Naive thymus-derived CD4-positive, alpha-beta T cell (primary cell): ENCODE data around the gene HSD11B1L. TPM values are rescaled to one million over a fixed set of nuclear protein-coding genes. Genes with fewer than 3 reads are reported as not detected.
"Not testable (repeated sequence)": the region's sequence is repeated elsewhere in the genome, so short reads cannot be mapped to it uniquely, and the experiment has no call there.

Source experiments
- ATAC-seq: fragments of 150-1000 bp; cut with Tn5 transposase; 2 replicates; pipeline ENCODE4 v1.10.0; 2021; ENCODE audit warnings: mild to moderate bottlenecking, moderate library complexity
- CTCF ChIA-PET: fragments of 350-600 bp; sonication (Branson Sonifier 250); formaldehyde crosslinking; loops from one replicate; lab custom pipeline; 2021; ENCODE audit warnings: antibody characterized with exemption; lab: Charles Lee
- POLR2A ChIA-PET: fragments of 350-600 bp; sonication (Branson Sonifier 250); formaldehyde crosslinking; loops from one replicate; lab custom pipeline; 2021; ENCODE audit warnings: antibody characterized with exemption, inconsistent platforms; lab: Charles Lee
- DNase-seq, 9 donors: peaks; one replicate each; pipeline versions ENCODE4 v3.0.0 to v3.0.0-alpha.2; 2020 to 2022; ENCODE audit warnings: mixed read lengths in 1 of 9
- H3K27ac ChIP-seq: one replicate; pipeline ENCODE4 v1.7.0; 2013; ENCODE audit warnings: mild to moderate bottlenecking, low read depth, low read length, moderate library complexity
- H3K27me3 ChIP-seq, 2 donors: one replicate each; pipeline ENCODE4 v1.7.0; 2013; ENCODE audit warnings: low read length in 2 of 2, mild to moderate bottlenecking in 2 of 2, moderate library complexity in 2 of 2; ENCODE audit not compliant: control insufficient read depth in 2 of 2, insufficient read depth in 2 of 2
- H3K36me3 ChIP-seq, 3 experiments: 1 replicate in 2 of 3; 2 replicates in 1 of 3; pipeline ENCODE4 v1.7.0; 2013; ENCODE audit warnings: low read length in 3 of 3, mild to moderate bottlenecking in 3 of 3, moderate library complexity in 1 of 3; ENCODE audit not compliant: insufficient read depth in 3 of 3, control insufficient read depth in 2 of 3
- H3K4me1 ChIP-seq, 2 donors: one replicate each; pipeline ENCODE4 v1.7.0; 2013; ENCODE audit warnings: low read length in 2 of 2, mild to moderate bottlenecking in 2 of 2, moderate library complexity in 1 of 2; ENCODE audit not compliant: control insufficient read depth in 2 of 2, insufficient read depth in 2 of 2
- H3K4me3 ChIP-seq: 2 replicates; pipeline ENCODE4 v1.7.0; 2013; ENCODE audit warnings: mild to moderate bottlenecking, low read length
- H3K9me3 ChIP-seq, 3 experiments: 1 replicate in 2 of 3; 2 replicates in 1 of 3; pipeline ENCODE4 v1.7.0; 2013; ENCODE audit warnings: low read length in 3 of 3; ENCODE audit not compliant: control insufficient read depth in 2 of 3
- H3K27ac Mint-ChIP-seq, 9 donors: one replicate each; pipeline ENCODE4 v1.8.0; 2020 to 2022; ENCODE audit warnings: mixed read lengths in 9 of 9, mild to moderate bottlenecking in 8 of 9, moderate library complexity in 5 of 9, inconsistent platforms in 2 of 9
- H3K27me3 Mint-ChIP-seq, 5 donors: one replicate each; pipeline ENCODE4 v1.8.0; 2021 to 2022; ENCODE audit warnings: mixed read lengths in 5 of 5, mild to moderate bottlenecking in 1 of 5
- H3K36me3 Mint-ChIP-seq, 5 donors: one replicate each; pipeline ENCODE4 v1.8.0; 2020 to 2022; ENCODE audit warnings: mixed read lengths in 5 of 5, mild to moderate bottlenecking in 3 of 5, inconsistent platforms in 1 of 5
- H3K4me1 Mint-ChIP-seq, 7 donors: one replicate each; pipeline ENCODE4 v1.8.0; 2020 to 2022; ENCODE audit warnings: mixed read lengths in 7 of 7, mild to moderate bottlenecking in 3 of 7, inconsistent platforms in 1 of 7
- H3K4me3 Mint-ChIP-seq, 10 donors: one replicate each; pipeline ENCODE4 v1.8.0; 2020 to 2022; ENCODE audit warnings: mild to moderate bottlenecking in 10 of 10, mixed read lengths in 10 of 10, moderate library complexity in 6 of 10, inconsistent platforms in 2 of 10
- H3K9me3 Mint-ChIP-seq, 11 donors: one replicate each; pipeline ENCODE4 v1.8.0; 2020 to 2022; ENCODE audit warnings: mixed read lengths in 11 of 11, mild to moderate bottlenecking in 4 of 11, inconsistent platforms in 1 of 11, moderate library complexity in 1 of 11
- intact Hi-C, 2 donors: fragments of 100-400 bp; cut with micrococcal nuclease; formaldehyde crosslinking; loops; one replicate each; pipeline ENCODE4 v1.15.1; 2023
- polyA plus RNA-seq, 2 donors: library from polyadenylated mRNA; unstranded; fragments of 300-500 nt; fragmentation: Illumina TruSeq; gene quantifications; one replicate each; pipeline ENCODE4 v1.2.3, GENCODE V29; 2021
- total RNA-seq, 6 experiments: library from RNA in 5 of 6; stranded (reverse) in 5 of 6; gene quantifications; 1 replicate in 5 of 6; 2 replicates in 1 of 6; pipeline ENCODE4 v1.2.3 and lab custom pipeline; 2021 to 2026

HSD11B1L gene
- total and polyA plus RNA-seq, 7 experiments from 2014 or later = 2.8 to 9.6 (median 4.8) TPM

- DNase-seq = peak; percentile 77 to 100 (median 84)
- intact Hi-C loops = loop anchor here (5.0 to 10.0 kb wide), 5 partner anchors 428 to 1848 kb away; partner anchors contain the start of genes ALKBH7 (in 1 of the 2), GPR108 (in 1 of the 2), KDM4B (in 1 of the 2) and PNPLA6 (in 1 of the 2)
- peak; percentile 81 for ATAC-seq
- Histone ChIP-seq H3K36me3 (peaks cover 0 to 2% (median 0%) of the 10 kb centered on the region in 3 experiments), H3K27me3 (no peaks in the 10 kb centered on the region), H3K4me1 (peaks cover 7 to 16% of the 10 kb centered on the region in 2 donors), H3K9me3 (no peaks in the 10 kb centered on the region), H3K4me3 (peak overlapping the region; percentile 58), H3K27ac (peak overlapping the region; percentile 73)
- peak overlapping the region; percentile 66 to 92 (median 88) for H3K27ac Mint-ChIP-seq
- ChIA-PET CTCF (interaction anchor here (0.9 to 2.0 kb wide), 5 partner anchors 12 to 118 kb away, joined by 3 to 8 read pairs (median 3); partner anchors contain the start of genes CATSPERD, SAFB and SAFB2), POLR2A (interaction anchor here (0.6 to 2.1 kb wide), 8 partner anchors 21 to 895 kb away, joined by 3 to 21 read pairs (median 3); partner anchors contain the start of genes CATSPERD, DUS3L, FEM1A and LONP1)
- peak overlapping the region; percentile 71 to 91 (median 84) for H3K4me3 Mint-ChIP-seq
- H3K9me3 Mint-ChIP-seq = peaks cover 0 to 3% (median 0%) of the 10 kb centered on the region in 11 donors
- H3K36me3 Mint-ChIP-seq = peaks cover 0 to 9% (median 0%) of the 10 kb centered on the region in 5 donors
- H3K27me3 Mint-ChIP-seq = peaks cover 0 to 9% (median 0%) of the 10 kb centered on the region in 5 donors
- H3K4me1 Mint-ChIP-seq = peaks cover 5 to 40% (median 31%) of the 10 kb centered on the region in 7 donors
Observed at GRCh38 chr19:5686647-5687359, 6.0 kb downstream of the HSD11B1L start.

- intact Hi-C loops = loop anchor here (5.0 to 10.0 kb wide), 5 partner anchors 427 to 1847 kb away; partner anchors contain the start of genes ALKBH7 (in 1 of the 2), GPR108 (in 1 of the 2), KDM4B (in 1 of the 2) and PNPLA6 (in 1 of the 2)
- POLR2A ChIA-PET = interaction anchor here (1.1 to 2.1 kb wide), 4 partner anchors 20 to 896 kb away, joined by 3 to 21 read pairs (median 12); partner anchors contain the start of genes CATSPERD, FEM1A, LONP1 and SAFB
- H3K27me3 ChIP-seq = no peaks in the 10 kb centered on the region
- peaks cover 12 to 21% of the 10 kb centered on the region in 2 donors for H3K4me1 ChIP-seq
- Mint-ChIP-seq H3K4me3 (peak overlapping the region; percentile 71 to 91 (median 82)), H3K36me3 (peaks cover 0 to 11% (median 0%) of the 10 kb centered on the region in 5 donors), H3K9me3 (peaks cover 0 to 3% (median 0%) of the 10 kb centered on the region in 11 donors), H3K27me3 (peaks cover 0 to 3% (median 0%) of the 10 kb centered on the region in 5 donors), H3K27ac (peak overlapping the region in 2 of 9 donors; percentile 53 to 87), H3K4me1 (peaks cover 5 to 36% (median 31%) of the 10 kb centered on the region in 7 donors)
- ATAC-seq = no peak
- CTCF ChIA-PET = interaction anchor here (1.7 to 2.0 kb wide), 2 partner anchors 65 to 117 kb away, joined by 6 to 8 read pairs; partner anchors contain the start of genes SAFB and SAFB2
- H3K9me3 ChIP-seq = no peaks in the 10 kb centered on the region
- peak overlapping the region; percentile 73 for H3K27ac ChIP-seq
- peaks cover 0 to 10% (median 4%) of the 10 kb centered on the region in 3 experiments for H3K36me3 ChIP-seq
- peak overlapping the region; percentile 58 for H3K4me3 ChIP-seq
- no peak for DNase-seq
Observed at GRCh38 chr19:5687360-5688198, 6.8 kb downstream of the HSD11B1L start.

- POLR2A ChIA-PET = interaction anchor here (2.0 kb wide), 1 partner anchor 32 kb away, joined by 32 read pairs; the partner anchor contains the start of genes CATSPERD and LONP1
- H3K9me3 ChIP-seq, ATAC-seq, CTCF ChIA-PET, H3K27me3 Mint-ChIP-seq, DNase-seq, H3K9me3 Mint-ChIP-seq, H3K4me3 ChIP-seq, H3K27me3 ChIP-seq, H3K27ac ChIP-seq: not testable (repeated sequence)
- Mint-ChIP-seq H3K4me1 (peaks cover 5 to 39% (median 33%) of the 10 kb centered on the region in 7 donors), H3K36me3 (peaks cover 0 to 11% (median 0%) of the 10 kb centered on the region in 5 donors), H3K27ac (peak overlapping the region in 5 of 9 donors; percentile 50 to 72 (median 53)), H3K4me3 (peak overlapping the region; percentile 53 to 76 (median 65))
- H3K36me3 ChIP-seq = peaks cover 0 to 18% (median 4%) of the 10 kb centered on the region in 3 experiments
- intact Hi-C loops = loop anchor here (5.0 to 10.0 kb wide), 5 partner anchors 426 to 1846 kb away; partner anchors contain the start of genes ALKBH7 (in 1 of the 2), GPR108 (in 1 of the 2), KDM4B (in 1 of the 2) and PNPLA6 (in 1 of the 2)
- peaks cover 12 to 21% of the 10 kb centered on the region in 2 donors for H3K4me1 ChIP-seq
Observed at GRCh38 chr19:5688262-5688881, 7.5 kb downstream of the HSD11B1L start.

GRCh38 chr19:5690125-5690954, 9.5 kb downstream of the HSD11B1L start, which contains the start of gene RPL36:
Gene RPL36, plus strand, starts transcription at chr19:5690295. Its CDS starts 213 bp downstream, at chr19:5690508.
- H3K9me3 Mint-ChIP-seq = peaks cover 0 to 3% (median 0%) of the 10 kb centered on the region in 11 donors
- POLR2A ChIA-PET = interaction anchor here (0.7 to 2.0 kb wide), 24 partner anchors 9 to 213 kb away, joined by 3 to 32 read pairs (median 4); partner anchors contain the start of genes CATSPERD, DUS3L, HSD11B1L and LONP1
- peak within 1 kb of the TSS; percentile 90 to 98 (median 94) for H3K4me3 Mint-ChIP-seq

More at GRCh38 chr19:5690125-5690954, 9.5 kb downstream of the HSD11B1L start, which contains the start of gene RPL36:
- peak; percentile 95 to 100 (median 99) for DNase-seq
- peak within 1 kb of the TSS; percentile 90 for H3K4me3 ChIP-seq
- H3K4me1 Mint-ChIP-seq = peaks cover 5 to 39% (median 33%) of the 10 kb centered on the region in 7 donors
- H3K27me3 Mint-ChIP-seq = no peaks in the 10 kb centered on the region
- H3K27ac ChIP-seq = peak within 1 kb of the TSS; percentile 85
- no peaks in the 10 kb centered on the region for H3K27me3 ChIP-seq
- peaks cover 0 to 37% (median 8%) of the 10 kb centered on the region in 3 experiments for H3K36me3 ChIP-seq
- peaks cover 0 to 12% (median 0%) of the 10 kb centered on the region in 5 donors for H3K36me3 Mint-ChIP-seq
- CTCF ChIA-PET = interaction anchor here (0.5 to 1.5 kb wide), 11 partner anchors 9 to 1048 kb away, joined by 3 to 10 read pairs (median 4); partner anchors contain the start of genes CATSPERD, LONP1, SAFB and SAFB2
- intact Hi-C loops = loop anchor here (1.0 to 2.0 kb wide), 7 partner anchors 10 to 288 kb away; partner anchors contain the start of genes CATSPERD (in 2 of the 2), LONP1 (in 2 of the 2), MICOS13 (in 2 of the 2) and DUS3L (in 1 of the 2)
- peak; percentile 77 for ATAC-seq
- no peaks in the 10 kb centered on the region for H3K9me3 ChIP-seq
- peak within 1 kb of the TSS; percentile 89 to 97 (median 93) for H3K27ac Mint-ChIP-seq
- H3K4me1 ChIP-seq = peaks cover 12 to 21% of the 10 kb centered on the region in 2 donors
